Transverse colon (tissue), 4 donors: ENCODE data around the gene VTI1A. TPM values are rescaled to one million over a fixed set of nuclear protein-coding genes. Genes with fewer than 3 reads are reported as not detected.

Source experiments
- DNase-seq: peaks from one replicate; pipeline ENCODE4 v3.0.0-alpha.2; 2019
- H3K27ac ChIP-seq, 4 donors: fragments of 200-600 bp; sonication (generic); 2 replicates each; pipeline ENCODE4 v1.5.1; 2016 to 2018; ENCODE audit warnings: inconsistent platforms in 4 of 4
- H3K27me3 ChIP-seq: fragments of 200-600 bp; sonication (generic); 2 replicates; pipeline ENCODE4 v1.5.1; 2017; ENCODE audit warnings: inconsistent platforms
- H3K36me3 ChIP-seq, 4 donors: fragments of 200-600 bp; sonication (generic); 2 replicates each; pipeline ENCODE4 v1.5.1; 2017 to 2019; ENCODE audit warnings: inconsistent platforms in 4 of 4
- H3K4me1 ChIP-seq, 4 donors: fragments of 200-600 bp; sonication (generic); 2 replicates each; pipeline ENCODE4 v1.5.1; 2017 to 2020; ENCODE audit warnings: inconsistent platforms in 4 of 4
- H3K4me3 ChIP-seq, 4 donors: fragments of 200-600 bp; sonication (generic); 1 replicate in 1 of 4; 2 replicates in 3 of 4; pipeline versions ENCODE4 v1.5.1 to v1.6.1; 2017 to 2019; ENCODE audit warnings: inconsistent platforms in 4 of 4
- H3K9me3 ChIP-seq, 2 donors: fragments of 200-600 bp; sonication (generic); 2 replicates each; pipeline ENCODE4 v1.5.1; 2017 to 2019; ENCODE audit warnings: inconsistent platforms in 2 of 2
- CTCF ChIP-seq, 5 experiments: fragments of 200-600 bp in 3 of 5; fragments of 450-650 bp in 2 of 5; sonication (generic) in 3 of 5; IDR thresholded peaks; 1 replicate in 2 of 5; 2 replicates in 3 of 5; pipeline ENCODE4 v1.5.1; 2016 to 2017; ENCODE audit warnings: antibody characterized with exemption in 5 of 5, inconsistent platforms in 3 of 5, mild to moderate bottlenecking in 2 of 5, moderate library complexity in 1 of 5
- EP300 ChIP-seq: sonication (generic); formaldehyde crosslinking; IDR thresholded peaks from one replicate; pipeline ENCODE4 v1.6.1; 2017; ENCODE audit warnings: antibody characterized with exemption, low read depth
- POLR2A ChIP-seq: fragments of 450-650 bp; IDR thresholded peaks from one replicate; pipeline ENCODE4 v1.6.1; 2016; ENCODE audit warnings: antibody characterized with exemption, mild to moderate bottlenecking, moderate library complexity
- POLR2AphosphoS5 ChIP-seq, 3 donors: sonication (generic); formaldehyde crosslinking; IDR thresholded peaks; one replicate each; pipeline ENCODE4 v1.6.1; 2016; ENCODE audit warnings: antibody characterized with exemption in 3 of 3
- WGBS, 2 donors: methylation state at CpG; one replicate each; pipeline ENCODE4 v1.1.5; 2018; ENCODE audit warnings: low coverage in 1 of 2; 5-methylcytosine and 5-hydroxymethylcytosine counted together
- in situ Hi-C, 4 donors: fragments of 200-750 bp; cut with MboI; loops; one replicate each; pipeline versions ENCODE4 v1.15.0 to v1.15.1; 2017; ENCODE audit warnings: low sequenced_read_pairs in 3 of 4, low pct_ligation_motif_present in 1 of 4, low pct_unique_long_range_greater_than_20kb in 1 of 4
- intact Hi-C: fragments of 100-400 bp; cut with DNase I; formaldehyde crosslinking; loops from one replicate; pipeline ENCODE4 v1.15.1; 2023; ENCODE audit warnings: low total_unique reads
- total RNA-seq, 4 donors: library from RNA; depleted of rRNA; stranded (reverse); fragments of >200 nt; gene quantifications; one replicate each; pipeline ENCODE4 v1.1.0, GENCODE V29; 2016

VTI1A gene
- total RNA-seq, 4 donors from 2014 or later: 65.8 to 211 (median 149) TPM

- intact Hi-C loops: no loop called here
- H3K36me3 ChIP-seq: no peaks in the 10 kb centered on the region
- no peak overlapping the region for H3K4me3 ChIP-seq
- H3K27ac ChIP-seq: no peak overlapping the region
- H3K4me1 ChIP-seq: no peaks in the 10 kb centered on the region
- DNase-seq: no peak
- in situ Hi-C loops: no loop called here
- no peaks in the 10 kb centered on the region for H3K27me3 ChIP-seq
- no peak for TF ChIP-seq EP300
- no peak for TF ChIP-seq POLR2AphosphoS5 (IDR thresholded peaks at IDR 0.05)
- no peak for TF ChIP-seq CTCF (IDR thresholded peaks at IDR 0.05)
- TF ChIP-seq POLR2A: no peak
- H3K9me3 ChIP-seq: no peaks in the 10 kb centered on the region
- WGBS, 2 donors: 93 to 95% methylated on average over 2 to 3 of the region's 3 CpGs
These were observed 207.8 kb downstream of the VTI1A start for GRCh38 chr10:112654794-112655193.

DNA sequence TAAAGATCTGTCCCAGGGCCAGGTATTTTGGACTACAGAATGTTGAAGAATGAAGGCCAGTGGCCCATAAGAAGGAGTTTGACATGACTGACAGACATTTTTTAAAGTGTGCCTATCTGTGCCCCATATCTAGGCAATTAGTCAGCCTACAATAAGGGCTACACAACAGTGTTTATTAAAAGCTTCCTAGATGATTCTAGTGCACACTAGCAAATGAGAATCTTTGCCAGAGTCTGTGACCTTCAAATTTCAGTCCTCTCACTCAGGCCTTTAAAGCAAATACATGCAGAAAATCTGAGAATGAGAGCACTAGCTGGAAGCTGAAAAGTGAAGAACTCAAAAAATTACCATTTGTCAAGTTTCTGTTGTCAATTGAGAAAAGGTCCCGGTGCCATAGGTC lies 208.7 kb downstream of the VTI1A start:
- Histone ChIP-seq H3K36me3 (no peaks in the 10 kb centered on the region), H3K27ac (no peak overlapping the region), H3K4me1 (no peaks in the 10 kb centered on the region), H3K9me3 (no peaks in the 10 kb centered on the region), H3K4me3 (no peak overlapping the region), H3K27me3 (no peaks in the 10 kb centered on the region)
- WGBS, 2 donors: 100% methylated on average over 1 of the region's 1 CpG
- DNase-seq: no peak
- TF ChIP-seq EP300 (no peak), POLR2AphosphoS5 (IDR thresholded peaks at IDR 0.05) (no peak), CTCF (IDR thresholded peaks at IDR 0.05) (no peak), POLR2A (no peak)
- in situ Hi-C loops (no loop called here), intact Hi-C loops (no loop called here)

DNA sequence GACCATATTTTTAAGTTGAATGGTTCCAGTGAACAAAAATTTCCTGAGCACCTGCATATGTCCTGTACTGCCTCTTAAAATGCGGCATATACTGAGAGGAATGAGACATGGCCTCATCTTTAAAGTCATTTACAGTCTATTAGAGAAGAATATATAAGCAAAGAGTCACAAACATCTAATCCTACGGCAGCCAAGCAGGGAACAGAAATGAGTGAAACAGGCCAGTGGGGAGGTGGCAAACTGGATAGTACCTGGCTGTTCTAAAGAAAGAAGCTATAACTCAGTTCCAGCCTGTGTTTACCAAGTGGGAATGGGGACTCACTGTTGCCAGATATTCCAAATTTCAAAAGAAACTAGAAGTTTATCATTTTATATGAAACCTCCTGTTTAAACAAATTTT lies 211.4 kb downstream of the VTI1A start:
- no peaks in the 10 kb centered on the region for H3K4me1 ChIP-seq
- no peak overlapping the region for H3K4me3 ChIP-seq
- intact Hi-C loops (no loop called here), in situ Hi-C loops (no loop called here)
- no peak for TF ChIP-seq POLR2AphosphoS5 (IDR thresholded peaks at IDR 0.05)
- no peak for TF ChIP-seq POLR2A
- TF ChIP-seq CTCF (IDR thresholded peaks at IDR 0.05): no peak
- TF ChIP-seq EP300: no peak
- DNase-seq: no peak
- H3K27me3 ChIP-seq: no peaks in the 10 kb centered on the region
- WGBS, 2 donors: 83 to 93% methylated on average over 2 of the region's 2 CpGs
- H3K36me3 ChIP-seq: no peaks in the 10 kb centered on the region
- H3K9me3 ChIP-seq: no peaks in the 10 kb centered on the region
- no peak overlapping the region for H3K27ac ChIP-seq

DNA sequence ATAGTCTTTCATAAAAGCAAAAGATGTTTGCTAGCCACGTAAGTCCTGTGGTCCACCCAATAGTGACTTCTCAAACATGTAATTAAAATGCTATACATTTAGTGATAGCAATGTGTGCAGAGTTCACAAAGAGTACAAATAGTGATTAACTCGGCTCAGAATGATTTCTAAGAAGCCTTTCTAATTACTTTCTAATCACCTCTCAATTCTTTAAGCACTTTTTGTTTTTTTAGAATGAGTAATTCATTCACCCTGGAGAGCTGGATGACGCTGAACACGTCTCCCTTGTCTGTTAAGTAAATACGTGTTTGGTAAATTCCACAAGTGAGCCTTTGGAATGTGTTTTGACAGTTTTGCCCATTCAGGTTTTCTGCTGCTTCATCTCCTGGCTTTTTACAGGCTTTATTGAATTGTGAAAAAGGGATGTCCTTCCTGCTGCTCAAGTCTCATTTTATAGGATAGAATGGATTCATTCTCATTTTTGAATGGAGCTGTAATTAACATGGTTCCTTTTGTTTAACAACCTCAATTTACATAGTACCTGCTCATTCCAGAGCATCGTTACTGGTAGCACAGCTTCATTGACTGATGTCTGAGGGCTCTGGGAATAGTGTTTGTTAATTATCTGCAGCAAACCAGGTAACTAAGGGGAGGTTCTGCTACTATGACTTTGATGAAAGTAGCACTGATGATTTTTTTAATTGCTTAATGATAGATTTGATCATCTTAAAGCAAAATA lies 212.1 kb downstream of the VTI1A start:
- no peaks in the 10 kb centered on the region for H3K4me1 ChIP-seq
- H3K9me3 ChIP-seq: no peaks in the 10 kb centered on the region
- TF ChIP-seq CTCF (IDR thresholded peaks at IDR 0.05) (no peak), POLR2AphosphoS5 (IDR thresholded peaks at IDR 0.05) (no peak), POLR2A (no peak), EP300 (no peak)
- intact Hi-C loops (no loop called here), in situ Hi-C loops (no loop called here)
- no peaks in the 10 kb centered on the region for H3K36me3 ChIP-seq
- DNase-seq: no peak
- H3K27ac ChIP-seq: no peak overlapping the region
- WGBS, 2 donors: 58 to 77% methylated on average over 5 to 6 of the region's 6 CpGs
- H3K4me3 ChIP-seq: no peak overlapping the region
- no peaks in the 10 kb centered on the region for H3K27me3 ChIP-seq
